Measurements from ENCODE around the gene QPRT. TPM values are rescaled to one million over a fixed set of nuclear protein-coding genes. Genes with fewer than 3 reads are reported as not detected.

The QPRT gene
- total and polyA plus RNA-seq, 2 of the 8 experiments (the other 6 are each of a cell fraction or from before 2014, with no cell fraction given) = 89.0 to 102 TPM

- Histone ChIP-seq H3K36me3 (ENCODE audit: control insufficient read depth in 2 of 4, insufficient read depth in 4 of 4, low read length in 3 of 4) (no peaks in the 10 kb centered on the region), H3K4me3 (ENCODE audit: extremely low read depth in 1 of 4, insufficient read depth in 2 of 4, low read depth in 3 of 4, low read length in 4 of 4) (no peak overlapping the region), H3K9me3 (ENCODE audit: insufficient read depth in 2 of 2, low read depth in 1 of 2, low read length in 1 of 2) (no peaks in the 10 kb centered on the region), H3K23me2 (ENCODE audit: low read depth, low read length) (no peaks in the 10 kb centered on the region; the same call in 1 of the 2 replicates), H2BK15ac (ENCODE audit: low read length) (0 out of 2 replicates have a peak overlapping the region, but pooled peaks have one; percentile 88), H3K79me1 (ENCODE audit: low read depth, low read length) (no peaks in the 10 kb centered on the region), H4K8ac (ENCODE audit: extremely low read depth, insufficient read depth, low read length) (0 out of 2 replicates have a peak overlapping the region, but pooled peaks have one; percentile 3), H3K4ac (replicated peaks; ENCODE audit: insufficient read length, low read depth, low read length) (no peak overlapping the region), H3K4me1 (replicated peaks in 1 of 4; ENCODE audit: control insufficient read depth in 3 of 4, insufficient read depth in 4 of 4, low read length in 3 of 4) (no peaks in the 10 kb centered on the region; a peak in 1 of 7 replicates), H3K27ac (ENCODE audit: low read depth, low read length) (no peak overlapping the region), H4K20me1 (replicated peaks in 1 of 2; ENCODE audit: control insufficient read depth in 1 of 2, insufficient read depth in 2 of 2, low read length in 2 of 2) (no peaks in the 10 kb centered on the region), H2AFZ (ENCODE audit: low read length) (0 out of 2 replicates have a peak overlapping the region, but pooled peaks have one; percentile 0), H3K4me2 (ENCODE audit: insufficient read depth in 1 of 2, low read depth in 2 of 2, low read length in 2 of 2) (no peak overlapping the region), H3K79me2 (ENCODE audit: control insufficient read depth in 1 of 2, insufficient read depth in 2 of 2, low read length in 2 of 2) (no peaks in the 10 kb centered on the region), H3K23ac (ENCODE audit: insufficient read length) (no peak overlapping the region), H3K27me3 (replicated peaks in 1 of 4; ENCODE audit: control insufficient read depth in 3 of 4, extremely low read depth in 1 of 4, insufficient read depth in 3 of 4, low read length in 3 of 4) (no peaks in the 10 kb centered on the region), H3K9ac (replicated peaks in 1 of 4; ENCODE audit: extremely low read depth in 1 of 4, low read depth in 3 of 4, low read length in 3 of 4) (no peak overlapping the region), H4K91ac (replicated peaks; ENCODE audit: insufficient read length, low read length) (no peak overlapping the region), H2AK5ac (ENCODE audit: low read depth, low read length) (no peak overlapping the region), H2BK120ac (replicated peaks; ENCODE audit: low read depth, low read length) (no peak overlapping the region), H3K18ac (ENCODE audit: extremely low read depth, low read length) (no peak overlapping the region), H3K56ac (replicated peaks; ENCODE audit: insufficient read length, low read depth, low read length) (no peak overlapping the region), H2BK12ac (ENCODE audit: low read depth, low read length) (no peak overlapping the region), H2BK5ac (ENCODE audit: low read depth, low read length) (peak overlapping the region; percentile 68; the same call in 1 of the 2 replicates), H2BK20ac (ENCODE audit: low read length) (0 out of 2 replicates have a peak overlapping the region, but pooled peaks have one; percentile 61), H4K5ac (ENCODE audit: insufficient read length, low read depth, low read length) (no peak overlapping the region), H3K14ac (ENCODE audit: insufficient read length) (peak overlapping the region; percentile 26)
- 84% methylated on average over 11 of the region's 11 CpGs; no CpG with 5 or more reads in 1 of the 2 experiments for WGBS, 2 experiments (ENCODE audit: extremely low coverage in 1 of 2, insufficient coverage in 1 of 2, insufficient read length in 1 of 2, insufficient replicate concordance in 2 of 2, low coverage in 1 of 2, low lambda C conversion rate in 2 of 2, missing lambda C conversion rate in 1 of 2)
- CTCF ChIA-PET (ENCODE audit: partially characterized antibody) = interaction anchor here (0.5 to 0.8 kb wide), 3 partner anchors 16 to 213 kb away, joined by 3 to 4 read pairs (median 3); no protein-coding TSS in a partner anchor
- POLR2A ChIA-PET (ENCODE audit: partially characterized antibody) = interaction anchor here (0.9 to 1.6 kb wide), 2 partner anchors 10 to 22 kb away, joined by 4 read pairs; no protein-coding TSS in a partner anchor
- FAIRE-seq = no peak
- DNase-seq (ENCODE audit: low read depth in 1 of 2, low spot score in 2 of 2) = no peak
- TF ChIP-seq SRF (IDR thresholded peaks at IDR 0.05; ENCODE audit: low read depth, low read length) (no peak), SIRT6 (IDR thresholded peaks at IDR 0.05; ENCODE audit: low read length) (no peak), CEBPB (IDR thresholded peaks at IDR 0.05; ENCODE audit: low read depth, low read length) (no peak), FOSL1 (IDR thresholded peaks at IDR 0.05; ENCODE audit: insufficient read depth, low read depth, low read length) (no peak), CHD2 (IDR thresholded peaks at IDR 0.05; ENCODE audit: low read length) (no peak), TBP (IDR thresholded peaks at IDR 0.05; ENCODE audit: low read depth, low read length) (no peak)
Observed at GRCh38 chr16:29656688-29657523, 22.1 kb upstream of the QPRT start.
